Parathyroid adenoma (tissue), 2 donors: ENCODE data around the gene ATP6V0B.

Experiments
- H2AFZ ChIP-seq: fragments of 300-600 bp; sonication (generic); one replicate; pipeline ENCODE4 v1.7.0; 2017; ENCODE audit warnings: antibody characterized with exemption, mild to moderate bottlenecking
- H3K27ac ChIP-seq: fragments of 300-600 bp; sonication (generic); one replicate; pipeline ENCODE4 v1.7.0; 2017
- H3K27me3 ChIP-seq: fragments of 300-600 bp; sonication (generic); one replicate; pipeline ENCODE4 v1.7.0; 2017; ENCODE audit warnings: low read length; ENCODE audit not compliant: control insufficient read depth, insufficient read depth
- H3K36me3 ChIP-seq: fragments of 300-600 bp; sonication (generic); one replicate; pipeline ENCODE4 v1.7.0; 2017; ENCODE audit warnings: low read length; ENCODE audit not compliant: control insufficient read depth, insufficient read depth
- H3K4me1 ChIP-seq: fragments of 300-600 bp; sonication (generic); one replicate; pipeline ENCODE4 v1.7.0; 2017; ENCODE audit warnings: control low read depth
- H3K4me2 ChIP-seq: fragments of 300-600 bp; sonication (generic); one replicate; pipeline ENCODE4 v1.7.0; 2017; ENCODE audit warnings: low read length
- H3K4me3 ChIP-seq: fragments of 300-600 bp; sonication (generic); one replicate; pipeline ENCODE4 v1.7.0; 2017; ENCODE audit warnings: low read depth, low read length
- H3K79me2 ChIP-seq: fragments of 300-600 bp; sonication (generic); one replicate; pipeline ENCODE4 v1.7.0; 2017; ENCODE audit warnings: control low read depth
- H3K9ac ChIP-seq: fragments of 300-600 bp; sonication (generic); one replicate; pipeline ENCODE4 v1.7.0; 2017; ENCODE audit warnings: mild to moderate bottlenecking
- H3K9me3 ChIP-seq: fragments of 300-600 bp; sonication (generic); one replicate; pipeline ENCODE4 v1.7.0; 2017; ENCODE audit warnings: low read length; ENCODE audit not compliant: control insufficient read depth
- CTCF ChIP-seq: fragments of 300-600 bp; sonication (generic); IDR thresholded peaks from one replicate; pipeline ENCODE4 v1.7.0; 2017; ENCODE audit warnings: antibody characterized with exemption, mild to moderate bottlenecking
- donor health status: primary hyperparathyroidism.

The ATP6V0B gene

GRCh38 chr1:43947874-43948437 is 26.8 kb upstream of the ATP6V0B start:
- H3K4me1 ChIP-seq = peaks cover 11% of the 10 kb centered on the region

GRCh38 chr1:43949678-43950077 is 25.1 kb upstream of the ATP6V0B start:
- H3K9ac ChIP-seq = no peak overlapping the region
- peaks cover 8% of the 10 kb centered on the region for H3K79me2 ChIP-seq
- no peaks in the 10 kb centered on the region for H3K9me3 ChIP-seq
- H3K4me1 ChIP-seq = peaks cover 11% of the 10 kb centered on the region
- no peaks in the 10 kb centered on the region for H3K27me3 ChIP-seq
- H3K4me3 ChIP-seq = no peak overlapping the region
- H3K36me3 ChIP-seq = no peaks in the 10 kb centered on the region
- H3K27ac ChIP-seq = no peak overlapping the region
- no peak for TF ChIP-seq CTCF
- H2AFZ ChIP-seq = no peak overlapping the region
- H3K4me2 ChIP-seq = no peak overlapping the region

More at GRCh38 chr1:43947874-43948437, 26.8 kb upstream of the ATP6V0B start:
- Histone ChIP-seq H3K27me3 (no peaks in the 10 kb centered on the region), H3K9me3 (no peaks in the 10 kb centered on the region), H3K27ac (no peak overlapping the region), H2AFZ (no peak overlapping the region), H3K4me3 (peak overlapping the region; percentile 87), H3K79me2 (peaks cover 8% of the 10 kb centered on the region), H3K36me3 (no peaks in the 10 kb centered on the region), H3K4me2 (peak overlapping the region; percentile 94), H3K9ac (no peak overlapping the region)
- TF ChIP-seq CTCF = no peak

GRCh38 chr1:43951021-43951985 is 23.5 kb upstream of the ATP6V0B start:
- H3K27me3 ChIP-seq = no peaks in the 10 kb centered on the region
- H3K9ac ChIP-seq = no peak overlapping the region
- TF ChIP-seq CTCF = no peak
- peaks cover 8% of the 10 kb centered on the region for H3K4me1 ChIP-seq
- no peaks in the 10 kb centered on the region for H3K36me3 ChIP-seq
- H3K27ac ChIP-seq = no peak overlapping the region
- peaks cover 8% of the 10 kb centered on the region for H3K79me2 ChIP-seq
- no peak overlapping the region for H2AFZ ChIP-seq
- no peak overlapping the region for H3K4me2 ChIP-seq
- no peak overlapping the region for H3K4me3 ChIP-seq
- no peaks in the 10 kb centered on the region for H3K9me3 ChIP-seq

GRCh38 chr1:43952731-43953346 is 21.9 kb upstream of the ATP6V0B start:
- H2AFZ ChIP-seq = no peak overlapping the region
- H3K27ac ChIP-seq = peak overlapping the region; percentile 60
- H3K36me3 ChIP-seq = no peaks in the 10 kb centered on the region
- H3K9me3 ChIP-seq = no peaks in the 10 kb centered on the region
- peaks cover 8% of the 10 kb centered on the region for H3K4me1 ChIP-seq
- H3K4me3 ChIP-seq = peak overlapping the region; percentile 0
- peak overlapping the region; percentile 51 for H3K4me2 ChIP-seq
- peaks cover 2% of the 10 kb centered on the region for H3K79me2 ChIP-seq
- TF ChIP-seq CTCF = no peak
- no peak overlapping the region for H3K9ac ChIP-seq
- no peaks in the 10 kb centered on the region for H3K27me3 ChIP-seq
